ENCODE measurements around the gene GPD1.
"Not testable (repeated sequence)": the region's sequence is repeated elsewhere in the genome, so short reads cannot be mapped to it uniquely, and the experiment has no call there.

Gene GPD1

DNA sequence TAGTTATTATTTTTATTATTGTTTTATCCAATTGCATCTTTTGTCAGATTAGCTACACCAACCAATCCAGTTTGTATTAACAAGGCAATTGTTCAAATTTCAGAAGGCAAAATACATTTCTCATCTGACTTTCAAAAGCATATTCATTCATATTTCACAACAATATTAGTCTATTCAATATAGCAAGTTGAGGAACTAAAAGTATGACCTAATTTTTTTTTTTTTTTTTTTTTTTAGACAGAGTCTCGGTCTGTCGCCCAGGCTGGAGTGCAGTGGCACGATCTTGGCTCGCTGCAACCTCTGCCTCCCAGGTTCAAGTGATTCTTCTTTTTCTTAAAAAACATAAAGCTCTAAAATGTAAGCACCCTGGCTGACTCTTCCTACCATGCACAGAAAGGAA is 25.5 kb downstream of the GPD1 start:
- no peak for DNase-seq
- WGBS (ENCODE audit: insufficient coverage) = 95% methylated on average over 4 of the region's 4 CpGs

GRCh38 chr12:50132505-50133135 is 28.8 kb downstream of the GPD1 start:
- CTCF ChIA-PET = interaction anchor here (0.6 to 13.1 kb wide), 18 partner anchors 8 to 491 kb away, joined by 3 to 128 read pairs (median 6); partner anchors contain the start of gene COX14
- Histone ChIP-seq H3K36me3 (ENCODE audit: control insufficient read depth in 4 of 4, insufficient read depth in 4 of 4, low read length in 3 of 4) (peaks cover 30 to 78% (median 54%) of the 10 kb centered on the region in 4 experiments), H3K9me3 (ENCODE audit: control extremely low read depth in 1 of 5, control insufficient read depth in 4 of 5, insufficient read depth in 2 of 5, low read depth in 1 of 5, low read length in 4 of 5) (no peaks in the 10 kb centered on the region), H3K4me1 (ENCODE audit: control extremely low read depth in 1 of 4, control insufficient read depth in 4 of 4, insufficient read depth in 4 of 4, low read length in 3 of 4) (no peaks in the 10 kb centered on the region), H3K27me3 (replicated peaks in 2 of 5; ENCODE audit: control insufficient read depth in 4 of 5, insufficient read depth in 5 of 5, low read length in 4 of 5) (no peaks in the 10 kb centered on the region), H3K27ac (ENCODE audit: insufficient read depth in 1 of 2, low read depth in 1 of 2, low read length in 2 of 2, poor library complexity in 1 of 2, severe bottlenecking in 2 of 2) (no peak overlapping the region), H3K4me3 (ENCODE audit: control insufficient read depth in 1 of 7, extremely low read depth in 1 of 7, insufficient read depth in 4 of 7, low read depth in 2 of 7, low read length in 6 of 7) (no peak overlapping the region)
- DNase-seq = peak; percentile 46 to 74 (median 51)
- WGBS (ENCODE audit: insufficient coverage) = 100% methylated on average over 2 of the region's 2 CpGs
- POLR2A ChIA-PET = no interaction called here

More for the DNA sequence above, 25.5 kb downstream of the GPD1 start:
- no peaks in the 10 kb centered on the region for H3K9me3 ChIP-seq (ENCODE audit: control extremely low read depth in 1 of 5, control insufficient read depth in 4 of 5, insufficient read depth in 2 of 5, low read depth in 1 of 5, low read length in 4 of 5)
- peaks cover 23 to 63% (median 44%) of the 10 kb centered on the region in 4 experiments for H3K36me3 ChIP-seq (ENCODE audit: control insufficient read depth in 4 of 4, insufficient read depth in 4 of 4, low read length in 3 of 4)
- no peak overlapping the region for H3K27ac ChIP-seq (ENCODE audit: insufficient read depth in 1 of 2, low read depth in 1 of 2, low read length in 2 of 2, poor library complexity in 1 of 2, severe bottlenecking in 2 of 2)
- no peaks in the 10 kb centered on the region for H3K27me3 ChIP-seq (replicated peaks in 2 of 5; ENCODE audit: control insufficient read depth in 4 of 5, insufficient read depth in 5 of 5, low read length in 4 of 5)
- H3K4me3 ChIP-seq (ENCODE audit: control insufficient read depth in 1 of 7, extremely low read depth in 1 of 7, insufficient read depth in 4 of 7, low read depth in 2 of 7, low read length in 6 of 7) = no peak overlapping the region
- POLR2A ChIA-PET = no interaction called here
- CTCF ChIA-PET = interaction anchor here (1.0 to 13.1 kb wide), 9 partner anchors 9 to 282 kb away, joined by 3 to 128 read pairs (median 3); partner anchors contain the start of genes CERS5 and COX14
- H3K4me1 ChIP-seq (ENCODE audit: control extremely low read depth in 1 of 4, control insufficient read depth in 4 of 4, insufficient read depth in 4 of 4, low read length in 3 of 4) = peaks cover 0 to 10% (median 7%) of the 10 kb centered on the region in 4 experiments

DNA sequence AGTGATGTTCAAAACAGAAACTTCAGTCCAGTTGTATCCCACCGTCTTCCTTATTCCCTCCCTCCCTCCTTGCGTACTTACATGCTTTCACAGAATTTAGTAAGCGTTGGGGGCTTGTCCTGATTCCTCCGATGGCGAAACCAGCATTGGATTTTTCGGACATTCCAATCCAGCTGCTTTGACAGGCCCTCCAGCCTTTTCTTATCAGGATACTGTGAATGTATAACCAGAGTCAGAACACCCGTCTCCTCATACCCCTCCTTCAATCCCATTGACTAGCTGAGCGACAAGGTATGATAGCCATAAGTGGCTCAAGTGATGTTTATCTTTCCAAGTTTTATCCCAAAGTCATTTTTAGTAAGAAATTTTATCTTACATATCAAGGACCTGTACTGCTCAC is 39.2 kb downstream of the GPD1 start:
- ChIA-PET POLR2A (no interaction called here), CTCF (interaction anchor here (1.0 to 1.3 kb wide), 4 partner anchors 11 to 33 kb away, joined by 3 to 6 read pairs (median 4); no protein-coding TSS in a partner anchor)
- Histone ChIP-seq H3K27me3 (replicated peaks in 2 of 5; ENCODE audit: control insufficient read depth in 4 of 5, insufficient read depth in 5 of 5, low read length in 4 of 5) (no peaks in the 10 kb centered on the region), H3K4me1 (ENCODE audit: control extremely low read depth in 1 of 4, control insufficient read depth in 4 of 4, insufficient read depth in 4 of 4, low read length in 3 of 4) (no peaks in the 10 kb centered on the region), H3K27ac (ENCODE audit: insufficient read depth in 1 of 2, low read depth in 1 of 2, low read length in 2 of 2, poor library complexity in 1 of 2, severe bottlenecking in 2 of 2) (no peak overlapping the region), H3K4me3 (ENCODE audit: control insufficient read depth in 1 of 7, extremely low read depth in 1 of 7, insufficient read depth in 4 of 7, low read depth in 2 of 7, low read length in 6 of 7) (no peak overlapping the region), H3K36me3 (ENCODE audit: control insufficient read depth in 4 of 4, insufficient read depth in 4 of 4, low read length in 3 of 4) (peaks cover 13 to 37% (median 27%) of the 10 kb centered on the region in 4 experiments), H3K9me3 (ENCODE audit: control extremely low read depth in 1 of 5, control insufficient read depth in 4 of 5, insufficient read depth in 2 of 5, low read depth in 1 of 5, low read length in 4 of 5) (no peaks in the 10 kb centered on the region)
- DNase-seq = no peak
- 100% methylated on average over 5 of the region's 8 CpGs for WGBS (ENCODE audit: insufficient coverage)

- Histone ChIP-seq H3K27ac (ENCODE audit: insufficient read depth in 1 of 2, low read depth in 1 of 2, low read length in 2 of 2, poor library complexity in 1 of 2, severe bottlenecking in 2 of 2) (no peak overlapping the region), H3K36me3 (ENCODE audit: control insufficient read depth in 4 of 4, insufficient read depth in 4 of 4, low read length in 3 of 4) (peaks cover 6 to 25% (median 23%) of the 10 kb centered on the region in 4 experiments), H3K27me3 (replicated peaks in 2 of 5; ENCODE audit: control insufficient read depth in 4 of 5, insufficient read depth in 5 of 5, low read length in 4 of 5) (no peaks in the 10 kb centered on the region), H3K4me3 (ENCODE audit: control insufficient read depth in 1 of 7, extremely low read depth in 1 of 7, insufficient read depth in 4 of 7, low read depth in 2 of 7, low read length in 6 of 7) (no peak overlapping the region), H3K9me3 (ENCODE audit: control extremely low read depth in 1 of 5, control insufficient read depth in 4 of 5, insufficient read depth in 2 of 5, low read depth in 1 of 5, low read length in 4 of 5) (no peaks in the 10 kb centered on the region), H3K4me1 (ENCODE audit: control extremely low read depth in 1 of 4, control insufficient read depth in 4 of 4, insufficient read depth in 4 of 4, low read length in 3 of 4) (no peaks in the 10 kb centered on the region)
- CTCF ChIA-PET = interaction anchor here (0.9 to 2.3 kb wide), 5 partner anchors 9 to 28 kb away, joined by 3 to 13 read pairs (median 4); no protein-coding TSS in a partner anchor
- POLR2A ChIA-PET = interaction anchor here (1.1 kb wide), 1 partner anchor 34 kb away, joined by 3 read pairs; the partner anchor contains the start of gene COX14
- WGBS (ENCODE audit: insufficient coverage) = no CpG with 5 or more reads among the region's 2 CpGs
- DNase-seq = no peak
Observed at GRCh38 chr12:50145439-50145838, 41.6 kb downstream of the GPD1 start.

DNA sequence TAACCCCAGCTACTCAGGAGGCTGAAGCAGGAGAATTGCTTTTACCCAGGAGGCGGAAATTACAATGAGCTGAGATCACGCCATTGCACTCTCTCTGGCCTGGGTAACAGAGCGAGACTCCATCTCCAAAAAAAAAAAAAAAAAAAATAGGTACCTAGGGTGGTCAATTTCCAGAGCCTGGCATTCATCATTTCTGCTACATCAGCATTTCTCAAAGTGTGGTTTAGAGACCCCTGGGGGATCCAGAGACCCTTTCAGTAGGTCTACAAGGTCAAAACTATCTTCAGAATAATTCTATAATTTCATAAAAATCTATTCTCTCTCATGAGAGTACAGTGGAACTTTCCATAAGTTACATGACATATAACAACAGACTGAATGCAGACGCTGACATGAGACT is 43.5 kb downstream of the GPD1 start:
- no peaks in the 10 kb centered on the region for H3K4me1 ChIP-seq (ENCODE audit: control extremely low read depth in 1 of 4, control insufficient read depth in 4 of 4, insufficient read depth in 4 of 4, low read length in 3 of 4)
- no peak overlapping the region for H3K4me3 ChIP-seq (ENCODE audit: control insufficient read depth in 1 of 7, extremely low read depth in 1 of 7, insufficient read depth in 4 of 7, low read depth in 2 of 7, low read length in 6 of 7)
- ChIA-PET CTCF (interaction anchor here (0.9 to 2.1 kb wide), 5 partner anchors 9 to 35 kb away, joined by 3 to 9 read pairs (median 3); partner anchors contain the start of genes CERS5 and COX14), POLR2A (no interaction called here)
- 95% methylated on average over 2 of the region's 4 CpGs for WGBS (ENCODE audit: insufficient coverage)
- no peak overlapping the region for H3K27ac ChIP-seq (ENCODE audit: insufficient read depth in 1 of 2, low read depth in 1 of 2, low read length in 2 of 2, poor library complexity in 1 of 2, severe bottlenecking in 2 of 2)
- H3K27me3 ChIP-seq (replicated peaks in 2 of 5; ENCODE audit: control insufficient read depth in 4 of 5, insufficient read depth in 5 of 5, low read length in 4 of 5) = no peaks in the 10 kb centered on the region
- H3K36me3 ChIP-seq (ENCODE audit: control insufficient read depth in 4 of 4, insufficient read depth in 4 of 4, low read length in 3 of 4) = peaks cover under 1 to 13% (median 11%) of the 10 kb centered on the region in 4 experiments
- DNase-seq = no peak
- H3K9me3 ChIP-seq (ENCODE audit: control extremely low read depth in 1 of 5, control insufficient read depth in 4 of 5, insufficient read depth in 2 of 5, low read depth in 1 of 5, low read length in 4 of 5) = no peaks in the 10 kb centered on the region

GRCh38 chr12:50148011-50148410 is 44.2 kb downstream of the GPD1 start:
- H3K36me3 ChIP-seq (ENCODE audit: control insufficient read depth in 4 of 4, insufficient read depth in 4 of 4, low read length in 3 of 4); DNase-seq; POLR2A ChIA-PET; H3K9me3 ChIP-seq (ENCODE audit: control extremely low read depth in 1 of 5, control insufficient read depth in 4 of 5, insufficient read depth in 2 of 5, low read depth in 1 of 5, low read length in 4 of 5); H3K27ac ChIP-seq (ENCODE audit: insufficient read depth in 1 of 2, low read depth in 1 of 2, low read length in 2 of 2, poor library complexity in 1 of 2, severe bottlenecking in 2 of 2); H3K4me3 ChIP-seq (ENCODE audit: control insufficient read depth in 1 of 7, extremely low read depth in 1 of 7, insufficient read depth in 4 of 7, low read depth in 2 of 7, low read length in 6 of 7); H3K27me3 ChIP-seq (replicated peaks in 2 of 5; ENCODE audit: control insufficient read depth in 4 of 5, insufficient read depth in 5 of 5, low read length in 4 of 5); H3K4me1 ChIP-seq (ENCODE audit: control extremely low read depth in 1 of 4, control insufficient read depth in 4 of 4, insufficient read depth in 4 of 4, low read length in 3 of 4): not testable (repeated sequence)
- WGBS (ENCODE audit: insufficient coverage) = 100% methylated on average over 5 of the region's 6 CpGs
- CTCF ChIA-PET = interaction anchor here (0.9 to 2.1 kb wide), 5 partner anchors 8 to 36 kb away, joined by 3 to 9 read pairs (median 3); partner anchors contain the start of genes CERS5 and COX14

DNA sequence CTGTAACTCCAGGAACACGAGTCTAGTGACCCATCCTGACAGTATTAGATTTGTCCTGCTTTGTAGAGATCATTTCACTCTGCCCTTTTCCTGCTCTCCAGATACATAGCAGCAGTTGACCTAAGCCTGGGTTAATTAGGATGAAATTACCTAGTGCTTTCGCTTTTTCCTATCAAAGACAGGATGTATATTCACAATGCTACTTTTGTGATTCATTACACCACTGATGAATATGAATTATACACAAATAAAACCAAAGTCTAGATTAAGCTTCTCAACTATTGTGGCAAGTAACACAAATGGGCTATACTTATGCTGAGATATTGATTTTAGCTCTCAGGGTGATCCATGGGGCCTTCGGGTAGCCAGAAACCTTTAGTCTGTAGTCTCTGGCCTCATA is 45.5 kb downstream of the GPD1 start:
- H3K27ac ChIP-seq (ENCODE audit: insufficient read depth in 1 of 2, low read depth in 1 of 2, low read length in 2 of 2, poor library complexity in 1 of 2, severe bottlenecking in 2 of 2) = no peak overlapping the region
- H3K4me3 ChIP-seq (ENCODE audit: control insufficient read depth in 1 of 7, extremely low read depth in 1 of 7, insufficient read depth in 4 of 7, low read depth in 2 of 7, low read length in 6 of 7) = no peak overlapping the region
- H3K36me3 ChIP-seq (ENCODE audit: control insufficient read depth in 4 of 4, insufficient read depth in 4 of 4, low read length in 3 of 4) = peaks cover 0 to 3% (median under 1%) of the 10 kb centered on the region in 4 experiments
- H3K27me3 ChIP-seq (replicated peaks in 2 of 5; ENCODE audit: control insufficient read depth in 4 of 5, insufficient read depth in 5 of 5, low read length in 4 of 5) = no peaks in the 10 kb centered on the region
- POLR2A ChIA-PET = interaction anchor here (0.9 kb wide), 1 partner anchor 9 kb away, joined by 4 read pairs; no protein-coding TSS in a partner anchor
- 88% methylated on average over 1 of the region's 3 CpGs for WGBS (ENCODE audit: insufficient coverage)
- no peaks in the 10 kb centered on the region for H3K4me1 ChIP-seq (ENCODE audit: control extremely low read depth in 1 of 4, control insufficient read depth in 4 of 4, insufficient read depth in 4 of 4, low read length in 3 of 4)
- no peaks in the 10 kb centered on the region for H3K9me3 ChIP-seq (ENCODE audit: control extremely low read depth in 1 of 5, control insufficient read depth in 4 of 5, insufficient read depth in 2 of 5, low read depth in 1 of 5, low read length in 4 of 5)
- DNase-seq = no peak
- CTCF ChIA-PET = interaction anchor here (0.8 to 1.6 kb wide), 4 partner anchors 13 to 19 kb away, joined by 3 read pairs; no protein-coding TSS in a partner anchor
